HG03103 (cell line): Measurements from ENCODE around the gene SSX2IP.
"Not testable (repeated sequence)": the region's sequence is repeated elsewhere in the genome, so short reads cannot be mapped to it uniquely, and the experiment has no call there.

ENCODE experiments used
- ATAC-seq: cut with Tn5 transposase; IDR thresholded peaks from one replicate; pipeline ENCODE4 v1.9.1; 2021; ENCODE audit warnings: low read depth; ENCODE audit not compliant: unreplicated experiment

SSX2IP gene

DNA sequence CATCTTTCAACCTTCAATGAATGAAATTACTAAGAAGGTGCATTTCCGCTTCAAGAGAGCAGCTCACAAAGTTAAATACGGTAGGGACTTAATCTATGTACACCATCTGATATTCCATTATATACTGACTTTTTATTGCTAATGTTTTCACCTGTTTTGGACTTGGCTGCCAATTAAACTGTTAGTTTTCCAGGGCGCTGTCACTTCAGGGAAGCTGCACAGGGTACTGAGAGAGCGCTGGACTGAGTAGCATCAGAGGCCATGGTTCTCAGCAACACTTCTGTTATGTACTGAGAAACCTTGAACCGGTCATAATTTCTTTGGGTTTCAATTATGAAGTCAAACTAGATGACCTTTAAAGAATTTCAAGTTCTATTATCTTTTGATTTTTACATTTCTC, 8.2 kb downstream of the SSX2IP start:
- no peak for ATAC-seq

DNA sequence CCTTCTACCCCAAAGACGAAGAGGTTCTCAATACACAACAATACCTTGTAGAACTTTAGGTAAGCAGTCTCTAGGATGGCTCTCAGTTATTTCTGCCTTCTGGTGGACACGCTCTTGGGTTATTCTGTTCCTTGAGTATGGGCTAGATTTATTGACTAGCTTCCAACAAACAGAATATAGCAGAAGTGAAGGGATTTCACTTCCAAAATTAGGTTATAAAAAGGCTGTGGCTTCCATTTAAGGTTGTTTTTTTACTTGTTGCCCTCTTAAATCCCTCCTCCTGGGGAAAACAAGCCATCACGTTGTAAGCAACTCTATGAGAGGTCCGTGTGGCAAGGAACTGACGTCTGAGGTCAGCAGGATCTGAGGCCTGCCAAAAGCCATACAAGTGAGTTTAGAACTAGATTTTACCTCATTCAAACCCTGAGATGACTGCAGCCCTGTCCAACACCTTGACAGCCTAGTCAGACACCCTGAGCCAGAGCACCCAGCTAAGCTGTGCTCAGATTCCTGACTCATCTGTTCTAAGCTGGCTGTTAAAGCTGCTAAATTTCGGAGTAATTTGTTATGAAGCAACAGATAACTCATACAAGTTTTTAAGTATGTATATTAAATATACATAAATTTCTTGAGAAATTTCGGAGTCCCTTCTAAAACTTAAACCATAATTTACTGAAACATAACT, 12.7 kb downstream of the SSX2IP start:
- no peak for ATAC-seq

- ATAC-seq: no peak
Observed at GRCh38 chr1:84675631-84676030, 14.6 kb downstream of the SSX2IP start.

- no peak for ATAC-seq
Observed at GRCh38 chr1:84675106-84675505, 15.2 kb downstream of the SSX2IP start.

GRCh38 chr1:84674705-84675104, 15.6 kb downstream of the SSX2IP start:
- no peak for ATAC-seq

GRCh38 chr1:84674021-84674420, 16.2 kb downstream of the SSX2IP start:
- ATAC-seq: no peak

GRCh38 chr1:84672080-84672854, 18.0 kb downstream of the SSX2IP start:
- no peak for ATAC-seq

DNA sequence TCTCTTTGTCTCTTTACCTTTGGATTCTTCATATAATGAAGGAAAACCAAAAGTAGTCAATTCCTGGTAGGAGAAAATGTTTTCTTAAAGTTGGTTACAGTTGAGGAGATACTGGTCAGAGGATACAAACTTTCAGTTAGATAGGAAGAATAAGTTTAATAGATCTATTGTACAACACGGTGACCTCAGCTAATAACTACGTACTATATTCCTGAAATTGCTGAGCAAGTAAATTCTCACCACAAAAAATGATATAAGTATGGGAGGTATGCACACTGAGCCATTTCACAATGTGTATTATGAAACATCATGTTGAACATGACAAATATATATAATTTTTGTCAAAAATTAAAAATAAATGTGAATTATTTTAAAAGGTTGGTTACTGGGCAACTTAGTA, 20.4 kb downstream of the SSX2IP start:
- no peak for ATAC-seq

GRCh38 chr1:84668185-84668584, 22.1 kb downstream of the SSX2IP start:
- no peak for ATAC-seq

DNA sequence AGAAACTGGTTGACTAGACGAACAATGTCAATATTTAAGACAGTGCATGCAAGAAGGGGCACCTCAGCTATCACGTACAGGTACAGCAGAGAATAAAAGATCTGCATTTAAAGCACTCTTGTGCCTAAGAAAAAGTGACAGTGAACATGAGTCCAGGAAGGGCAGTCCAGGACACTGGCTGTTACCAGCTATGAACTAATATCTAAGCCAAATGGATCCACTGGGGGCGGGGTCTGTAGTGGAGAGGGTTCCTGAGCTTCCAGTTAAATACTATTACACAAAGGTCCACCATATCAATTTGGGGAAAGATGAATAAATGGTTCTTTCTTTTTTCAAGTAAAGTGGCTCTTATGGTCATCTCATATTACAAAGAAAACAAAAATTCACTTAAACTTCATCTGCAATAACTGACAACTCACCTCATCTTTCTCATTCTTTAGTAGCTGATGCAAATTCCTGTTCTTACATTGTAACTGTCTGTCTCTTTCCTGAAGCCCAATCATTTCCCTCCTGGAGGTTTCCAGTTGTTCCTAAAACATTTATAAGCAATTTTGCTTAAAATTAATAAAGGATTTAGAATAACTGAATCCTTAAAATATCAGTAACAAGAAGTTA, 24.5 kb downstream of the SSX2IP start:
- ATAC-seq: no peak

- ATAC-seq: no peak
Observed at GRCh38 chr1:84653130-84653677, 37.1 kb downstream of the SSX2IP start.

- no peak for ATAC-seq
Observed at GRCh38 chr1:84644472-84644871, 45.8 kb downstream of the SSX2IP start.

- no peak for ATAC-seq
Observed at GRCh38 chr1:84643183-84643582, 47.1 kb downstream of the SSX2IP start.

DNA sequence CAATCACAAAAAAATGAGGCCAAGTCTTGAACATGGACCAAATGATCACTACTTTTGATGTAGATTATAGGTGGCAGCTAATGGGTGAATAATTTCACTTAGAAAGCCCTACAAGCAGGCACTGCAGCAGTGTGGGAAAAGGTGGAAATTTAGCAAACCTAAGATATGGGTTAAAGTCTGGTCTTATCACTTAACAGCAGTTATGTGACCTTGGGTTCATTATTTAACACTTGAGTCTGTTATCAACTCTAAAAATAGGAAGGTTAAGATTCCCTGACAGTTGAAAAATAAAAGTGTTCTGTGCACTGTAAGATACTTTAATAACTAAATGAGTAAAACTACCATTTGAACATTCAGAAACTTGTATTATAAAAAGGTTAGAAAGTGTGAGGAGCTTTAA, 47.5 kb downstream of the SSX2IP start:
- no peak for ATAC-seq

DNA sequence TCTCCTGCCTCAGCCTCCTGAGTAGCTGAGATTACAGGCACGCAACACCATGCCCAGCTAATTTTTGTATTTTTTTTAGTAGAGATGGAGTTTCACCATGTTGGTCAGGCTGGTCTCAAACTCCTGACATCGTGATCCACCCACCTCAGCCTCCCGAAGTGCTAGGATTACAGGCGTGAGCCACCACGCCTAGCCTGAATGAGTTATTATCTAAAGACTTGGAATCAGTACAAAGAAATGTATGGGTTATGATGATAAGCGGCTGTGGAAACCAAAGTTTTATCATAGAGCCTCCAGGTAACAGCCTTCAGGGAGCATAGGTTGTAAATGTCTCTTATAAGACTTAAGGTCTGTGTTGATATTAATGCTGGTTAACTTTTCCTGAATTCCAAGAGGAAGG, 50.5 kb downstream of the SSX2IP start:
- ATAC-seq: not testable (repeated sequence)

- no peak for ATAC-seq
Observed at GRCh38 chr1:84635429-84635828, 54.8 kb downstream of the SSX2IP start.

- ATAC-seq: no peak
Observed at GRCh38 chr1:84634536-84635205, 55.6 kb downstream of the SSX2IP start.

- ATAC-seq: no peak
Observed at GRCh38 chr1:84632673-84633434, 57.4 kb downstream of the SSX2IP start.

DNA sequence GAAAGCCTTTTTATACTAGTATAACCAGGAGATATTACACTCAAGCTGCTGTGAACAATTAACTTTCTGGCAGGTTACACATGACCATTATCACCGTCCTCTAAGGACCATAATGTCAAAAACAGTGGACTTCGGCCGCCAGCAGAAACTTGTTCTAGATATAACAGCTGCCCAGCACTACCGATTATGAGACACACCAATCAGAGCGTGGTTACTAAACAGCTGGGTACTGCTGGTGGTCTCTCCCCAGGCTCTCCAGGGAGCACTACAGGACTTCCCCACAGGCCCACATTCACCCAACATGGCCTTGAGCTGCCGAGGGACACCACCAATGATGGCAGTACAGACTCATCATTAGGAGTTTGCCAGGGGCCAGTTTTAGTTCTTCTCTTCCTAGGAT, 58.1 kb downstream of the SSX2IP start:
- no peak for ATAC-seq

DNA sequence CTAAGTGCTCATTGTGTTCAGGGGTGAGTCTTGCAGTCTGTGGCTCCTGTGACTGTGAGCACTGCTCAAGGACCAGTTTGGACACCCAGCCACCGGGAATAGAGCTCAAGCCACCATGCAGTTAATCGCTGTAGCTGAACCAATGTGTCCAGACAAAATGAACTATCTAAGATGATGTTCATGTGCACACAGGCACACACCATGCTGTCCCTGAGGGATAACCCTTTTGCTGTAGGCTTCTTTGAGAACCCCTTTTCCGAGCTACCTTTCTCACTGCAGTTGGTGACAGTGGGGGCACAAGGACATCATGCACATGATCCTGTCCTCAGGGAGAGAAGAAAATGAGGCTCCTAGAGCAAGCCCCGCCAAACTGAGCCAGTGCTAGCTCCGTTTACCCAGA, 65.4 kb downstream of the SSX2IP start:
- ATAC-seq: no peak
